GM12873 (cell line): ENCODE results near the gene ASTN2.

Experiments used
- CTCF ChIP-seq: IDR thresholded peaks from 2 replicates; pipeline ENCODE4 v1.5.1; 2012; ENCODE audit warnings: low read depth, mild to moderate bottlenecking, moderate library complexity, low read length, control low read depth; ENCODE audit not compliant: insufficient read depth; ENCODE audit errors: missing control alignments

Gene ASTN2

GRCh38 chr9:117014061-117014460 lies 400.8 kb downstream of the ASTN2 start:
- TF ChIP-seq CTCF, result no peak

GRCh38 chr9:117013440-117013995 lies 401.3 kb downstream of the ASTN2 start:
- TF ChIP-seq CTCF, result no peak

- TF ChIP-seq CTCF, result no peak
Observed at GRCh38 chr9:117010061-117010460, 404.8 kb downstream of the ASTN2 start.

- TF ChIP-seq CTCF, result no peak
Observed at GRCh38 chr9:117008876-117009275, 406.0 kb downstream of the ASTN2 start.

- no peak for TF ChIP-seq CTCF
Observed at GRCh38 chr9:117008461-117008860, 406.4 kb downstream of the ASTN2 start.

- TF ChIP-seq CTCF, result no peak
Observed at GRCh38 chr9:117002686-117003085, 412.2 kb downstream of the ASTN2 start.

- TF ChIP-seq CTCF, result no peak
Observed at GRCh38 chr9:117000834-117001233, 414.0 kb downstream of the ASTN2 start.
